GM18498 (cell line): Measurements from ENCODE around the gene ARAF.
A peak's percentile ranks its signal among the peaks of the same experiment; 100 is the strongest.
"Not testable (repeated sequence)": the region's sequence is repeated elsewhere in the genome, so short reads cannot be mapped to it uniquely, and the experiment has no call there.

ENCODE experiments used
- ATAC-seq: cut with Tn5 transposase; IDR thresholded peaks from one replicate; pipeline ENCODE4 v1.9.1; 2021; ENCODE audit warnings: mild to moderate bottlenecking, moderate library complexity; ENCODE audit not compliant: unreplicated experiment

Gene ARAF

GRCh38 chrX:47560934-47561658 lies at the start of gene ARAF:
ARAF (plus strand) TSS chrX:47561205; CDS start chrX:47562968, 1,763 bp downstream.
- peak; percentile 92 for ATAC-seq

- not testable (repeated sequence) for ATAC-seq
Observed at GRCh38 chrX:47512383-47512782, 48.6 kb upstream of the ARAF start.

GRCh38 chrX:47513034-47513965 lies 47.7 kb upstream of the ARAF start:
- peak; percentile 82 for ATAC-seq

- no peak for ATAC-seq
Observed at GRCh38 chrX:47514533-47515235, 46.3 kb upstream of the ARAF start.

- no peak for ATAC-seq
Observed at GRCh38 chrX:47515941-47516665, 44.9 kb upstream of the ARAF start.

GRCh38 chrX:47518144-47518543 lies 42.9 kb upstream of the ARAF start:
- no peak for ATAC-seq

- ATAC-seq: peak; percentile 94
Observed at GRCh38 chrX:47523297-47523696, 37.7 kb upstream of the ARAF start.

GRCh38 chrX:47523713-47524166 lies 37.3 kb upstream of the ARAF start:
- ATAC-seq: no peak

GRCh38 chrX:47529548-47529947 lies 31.5 kb upstream of the ARAF start:
- ATAC-seq: no peak

- ATAC-seq: no peak
Observed at GRCh38 chrX:47530049-47530448, 31.0 kb upstream of the ARAF start.

GRCh38 chrX:47539860-47540259 lies 21.1 kb upstream of the ARAF start:
- ATAC-seq: no peak

- ATAC-seq: no peak
Observed at GRCh38 chrX:47540754-47541538, 20.1 kb upstream of the ARAF start.

- no peak for ATAC-seq
Observed at GRCh38 chrX:47543496-47543895, 17.5 kb upstream of the ARAF start.

- ATAC-seq: peak; percentile 89
Observed at GRCh38 chrX:47556045-47556623, 4.9 kb upstream of the ARAF start.

GRCh38 chrX:47558436-47558835 lies 2.6 kb upstream of the ARAF start:
- ATAC-seq: no peak

- no peak for ATAC-seq
Observed at GRCh38 chrX:47560179-47560933, 649 bp upstream of the ARAF start.

- ATAC-seq: no peak
Observed at GRCh38 chrX:47561659-47562151, 700 bp downstream of the ARAF start.

- no peak for ATAC-seq
Observed at GRCh38 chrX:47562615-47563243, 1.7 kb downstream of the ARAF start.
